OCI-LY3 (cell line): ENCODE data around the gene BAD.

Experiments used
- H2AFZ ChIP-seq: fragments of 200-600, 300-600 bp; shearing (Covaris generic); 2 replicates; pipeline ENCODE4 v1.6.0; 2014; ENCODE audit warnings: antibody characterized with exemption, low read depth, low read length
- H3K27ac ChIP-seq: fragments of 200-600, 300-600 bp; sonication (generic); 2 replicates; pipeline ENCODE4 v1.5.1; 2014; ENCODE audit warnings: mild to moderate bottlenecking, low read length, moderate library complexity, mixed read lengths
- H3K27me3 ChIP-seq: fragments of 200-600, 300-600 bp; sonication (generic); 2 replicates; pipeline ENCODE4 v1.6.1; 2014; ENCODE audit warnings: low read depth, low read length, mixed read lengths
- H3K36me3 ChIP-seq: fragments of 200-600, 300-600 bp; sonication (generic); replicated peaks from 2 replicates; pipeline ENCODE3; 2014; ENCODE audit warnings: low read depth, low read length, mixed read lengths
- H3K4me1 ChIP-seq: fragments of 300-600, 200-600 bp; sonication (generic); 2 replicates; pipeline ENCODE4 v1.6.1; 2014; ENCODE audit warnings: low read length, mixed read lengths
- H3K4me2 ChIP-seq: fragments of 200-600, 300-600 bp; sonication (generic); 2 replicates; pipeline ENCODE4 v1.6.1; 2014; ENCODE audit warnings: low read length, mixed read lengths
- H3K4me3 ChIP-seq: fragments of 300-600, 200-600 bp; sonication (generic); 2 replicates; pipeline ENCODE4 v1.5.1; 2014; ENCODE audit warnings: antibody characterized with exemption, mild to moderate bottlenecking, low read length, moderate library complexity
- H3K79me2 ChIP-seq: fragments of 300-600, 200-600 bp; shearing (Covaris generic); 2 replicates; pipeline ENCODE4 v1.6.1; 2014; ENCODE audit warnings: mild to moderate bottlenecking, low read length, mixed read lengths
- H3K9ac ChIP-seq: fragments of 300-600, 200-600 bp; shearing (Covaris generic); 2 replicates; pipeline ENCODE4 v1.6.0; 2014; ENCODE audit warnings: mild to moderate bottlenecking, low read length, moderate library complexity
- H3K9me3 ChIP-seq: fragments of 200-600, 300-600 bp; shearing (Covaris generic); 2 replicates; pipeline ENCODE4 v1.6.1; 2014; ENCODE audit warnings: low read length, mixed read lengths; ENCODE audit not compliant: insufficient read depth
- H4K20me1 ChIP-seq: fragments of 200-600, 300-600 bp; sonication (generic); 2 replicates; pipeline ENCODE4 v1.6.1; 2016; ENCODE audit warnings: low read length, mixed read lengths; ENCODE audit not compliant: insufficient read depth
- EZH2phosphoT487 ChIP-seq: fragments of 200-600 bp; shearing (Covaris generic); IDR thresholded peaks from 2 replicates; pipeline ENCODE4 v1.6.1; 2018; ENCODE audit warnings: antibody characterized with exemption, mixed run types, low read depth
- TF ChIP-seq, protein P1 (sequence below): fragments of 200-600, 300-600 bp; sonication (generic); IDR thresholded peaks from 2 replicates; pipeline ENCODE4 v1.5.1; 2014; ENCODE audit warnings: antibody characterized with exemption, low read length, low read depth

Gene BAD

DNA sequence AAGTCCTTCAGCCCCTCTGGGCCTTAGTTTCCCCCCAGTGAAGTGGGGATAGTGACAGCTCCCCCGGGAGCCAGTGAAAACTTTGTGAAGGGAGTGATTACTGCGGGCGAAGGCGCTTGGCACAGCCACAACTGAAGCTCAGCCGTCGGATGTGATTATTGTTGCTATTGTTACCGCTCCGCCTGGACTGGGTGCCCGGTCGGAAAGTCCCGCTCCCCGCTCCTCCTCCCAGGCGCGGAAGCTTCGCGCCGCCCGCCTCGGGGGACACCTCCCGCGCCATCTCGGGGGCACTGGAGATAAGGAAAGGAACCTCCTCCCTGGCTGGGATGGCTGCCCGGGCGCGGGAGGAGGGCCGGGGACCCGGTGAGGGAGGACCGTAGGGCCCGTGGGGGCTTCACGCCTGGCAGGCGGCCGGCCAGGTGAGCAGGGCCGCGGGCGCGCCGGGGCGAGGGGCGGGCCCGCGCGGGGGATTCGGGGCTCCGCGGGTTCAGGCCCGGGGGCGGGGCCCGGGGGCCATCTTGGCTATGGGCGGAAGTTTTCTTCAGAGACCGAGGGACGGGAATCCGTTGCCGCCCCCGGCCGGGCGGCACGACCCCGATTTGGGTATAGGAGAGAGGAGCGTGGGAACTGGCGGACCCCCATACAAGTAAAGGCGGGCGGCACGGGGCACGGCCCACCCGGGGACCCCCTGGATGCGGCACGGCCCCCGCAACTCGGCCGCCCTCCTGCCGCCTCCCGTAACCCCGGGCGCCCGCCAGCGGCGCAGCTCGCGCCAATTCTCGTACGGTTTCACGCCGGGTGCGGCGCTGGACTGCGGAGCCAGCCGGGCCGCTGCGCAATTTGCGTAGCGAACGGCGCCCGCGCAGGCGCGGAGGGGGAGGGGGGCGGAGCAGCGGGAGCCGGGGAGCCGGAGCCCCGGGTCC lies 758 bp upstream of the BAD start, which contains the start of gene GPR137:
Gene GPR137 (plus strand): TSS at position 887 of the 923 bp plus-strand sequence. CDS start 677 bp downstream, outside the sequence.
- Histone ChIP-seq H3K9ac (peak within 1 kb of the TSS; percentile 89), H3K27me3 (no peaks in the 10 kb centered on the region), H3K4me1 (peaks cover 12% of the 10 kb centered on the region), H3K79me2 (peaks cover 10% of the 10 kb centered on the region; the same call in 1 of the 2 replicates), H3K4me3 (peak within 1 kb of the TSS; percentile 82), H3K36me3 (peaks cover 9% of the 10 kb centered on the region), H3K9me3 (no peaks in the 10 kb centered on the region), H3K27ac (peak within 1 kb of the TSS; percentile 81), H3K4me2 (peak within 1 kb of the TSS; percentile 86), H4K20me1 (no peaks in the 10 kb centered on the region), H2AFZ (peak within 1 kb of the TSS; percentile 55; the same call in 1 of the 2 replicates)
- TF ChIP-seq, protein P1, sequence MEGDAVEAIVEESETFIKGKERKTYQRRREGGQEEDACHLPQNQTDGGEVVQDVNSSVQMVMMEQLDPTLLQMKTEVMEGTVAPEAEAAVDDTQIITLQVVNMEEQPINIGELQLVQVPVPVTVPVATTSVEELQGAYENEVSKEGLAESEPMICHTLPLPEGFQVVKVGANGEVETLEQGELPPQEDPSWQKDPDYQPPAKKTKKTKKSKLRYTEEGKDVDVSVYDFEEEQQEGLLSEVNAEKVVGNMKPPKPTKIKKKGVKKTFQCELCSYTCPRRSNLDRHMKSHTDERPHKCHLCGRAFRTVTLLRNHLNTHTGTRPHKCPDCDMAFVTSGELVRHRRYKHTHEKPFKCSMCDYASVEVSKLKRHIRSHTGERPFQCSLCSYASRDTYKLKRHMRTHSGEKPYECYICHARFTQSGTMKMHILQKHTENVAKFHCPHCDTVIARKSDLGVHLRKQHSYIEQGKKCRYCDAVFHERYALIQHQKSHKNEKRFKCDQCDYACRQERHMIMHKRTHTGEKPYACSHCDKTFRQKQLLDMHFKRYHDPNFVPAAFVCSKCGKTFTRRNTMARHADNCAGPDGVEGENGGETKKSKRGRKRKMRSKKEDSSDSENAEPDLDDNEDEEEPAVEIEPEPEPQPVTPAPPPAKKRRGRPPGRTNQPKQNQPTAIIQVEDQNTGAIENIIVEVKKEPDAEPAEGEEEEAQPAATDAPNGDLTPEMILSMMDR, result no peak

DNA sequence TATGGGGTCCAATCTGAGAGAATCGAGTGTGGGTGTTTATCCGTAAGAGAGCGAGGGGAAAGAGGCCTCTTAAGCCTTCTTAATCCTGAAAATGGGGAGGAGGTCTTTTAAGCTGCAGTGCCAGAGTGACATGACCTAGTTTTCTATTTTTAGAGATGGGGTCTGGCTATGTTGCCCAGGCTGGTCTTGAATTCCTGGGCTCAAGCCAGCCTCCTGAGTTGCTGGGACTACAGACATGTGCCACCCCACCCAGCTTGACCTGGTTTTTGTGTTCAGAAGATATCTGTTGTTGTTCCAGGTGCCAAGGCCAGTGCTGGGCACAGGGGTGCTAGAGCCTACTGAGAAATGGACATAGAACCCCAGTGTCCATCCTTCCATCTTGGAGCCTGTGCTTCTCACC lies 1.4 kb downstream of the BAD start:
- H3K4me1 ChIP-seq, result peaks cover 12% of the 10 kb centered on the region
- H3K27me3 ChIP-seq, result no peaks in the 10 kb centered on the region
- no peak overlapping the region for H3K4me3 ChIP-seq
- H2AFZ ChIP-seq, result no peak overlapping the region
- H3K9ac ChIP-seq, result no peak overlapping the region
- TF ChIP-seq EZH2phosphoT487, result no peak
- TF ChIP-seq, protein P1, result no peak
- no peaks in the 10 kb centered on the region for H4K20me1 ChIP-seq
- no peak overlapping the region for H3K27ac ChIP-seq
- peaks cover 10% of the 10 kb centered on the region; the same call in 1 of the 2 replicates for H3K79me2 ChIP-seq
- peaks cover 13% of the 10 kb centered on the region for H3K36me3 ChIP-seq
- H3K4me2 ChIP-seq, result no peak overlapping the region
- no peaks in the 10 kb centered on the region for H3K9me3 ChIP-seq

DNA sequence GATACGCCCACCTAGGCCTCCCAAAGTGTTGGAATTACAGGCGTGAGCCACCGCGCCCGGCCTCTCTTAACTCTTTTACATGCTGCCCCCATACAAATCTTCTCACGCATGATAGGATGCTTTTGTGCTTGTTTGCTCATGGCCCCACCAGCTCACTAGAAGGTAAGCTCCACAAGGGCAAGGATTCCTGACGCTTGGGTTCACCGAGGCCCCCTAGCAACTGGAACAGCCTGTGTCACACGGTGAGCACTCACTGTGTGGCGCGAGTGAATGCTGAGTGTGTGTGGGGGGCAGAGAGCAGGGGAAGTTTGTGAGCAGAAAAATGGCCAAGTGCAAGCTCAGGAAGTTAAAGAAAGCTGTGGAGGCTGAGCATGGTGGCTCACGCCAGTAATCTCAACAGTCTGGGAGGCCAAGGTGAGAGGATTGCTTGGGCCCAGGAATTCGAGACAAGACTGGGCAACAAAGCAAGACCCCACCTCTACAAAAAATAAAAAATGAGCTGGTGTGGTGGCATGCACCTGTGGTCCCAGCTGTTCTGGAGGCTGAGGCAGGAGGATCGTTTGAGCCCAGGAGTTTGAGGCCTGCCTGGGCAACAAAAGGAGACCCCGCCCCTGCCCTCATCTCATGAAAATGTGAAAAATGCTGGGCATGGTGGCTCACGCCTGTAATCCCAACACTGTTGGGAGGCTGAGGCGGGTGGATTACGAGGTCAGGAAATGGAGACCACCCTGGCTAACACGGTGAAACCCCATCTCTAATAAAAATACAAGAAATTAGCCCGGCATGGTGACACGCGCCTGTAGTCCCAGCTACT lies 2.3 kb downstream of the BAD start:
- H3K9me3 ChIP-seq, result no peaks in the 10 kb centered on the region
- H3K79me2 ChIP-seq, result peaks cover 10% of the 10 kb centered on the region; the same call in 1 of the 2 replicates
- H3K27ac ChIP-seq, result no peak overlapping the region
- H3K36me3 ChIP-seq, result peaks cover 13% of the 10 kb centered on the region
- no peak overlapping the region for H3K4me3 ChIP-seq
- H2AFZ ChIP-seq, result no peak overlapping the region
- TF ChIP-seq, protein P1, result no peak
- no peak for TF ChIP-seq EZH2phosphoT487
- H3K4me1 ChIP-seq, result peaks cover 12% of the 10 kb centered on the region
- H3K27me3 ChIP-seq, result no peaks in the 10 kb centered on the region
- H3K9ac ChIP-seq, result no peak overlapping the region
- no peak overlapping the region for H3K4me2 ChIP-seq
- H4K20me1 ChIP-seq, result no peaks in the 10 kb centered on the region
